GOT3 (cell line): ENCODE data around the gene RNF114.

ENCODE experiments used
- DNase-seq: peaks from one replicate; lab custom pipeline; 2025; ENCODE audit warnings: mixed read lengths; lab: John Stamatoyannopoulos, UW

The RNF114 gene

GRCh38 chr20:49904440-49905214 is 31.6 kb upstream of the RNF114 start:
- no peak for DNase-seq

GRCh38 chr20:49905415-49906091 is 30.6 kb upstream of the RNF114 start:
- no peak for DNase-seq

GRCh38 chr20:49906101-49906604 is 30.0 kb upstream of the RNF114 start:
- no peak for DNase-seq

- no peak for DNase-seq
These were observed 29.5 kb upstream of the RNF114 start for GRCh38 chr20:49906615-49907154.

- no peak for DNase-seq
These were observed 28.6 kb upstream of the RNF114 start for GRCh38 chr20:49907405-49908257.

- no peak for DNase-seq
These were observed 28.0 kb upstream of the RNF114 start for GRCh38 chr20:49908258-49908565.

GRCh38 chr20:49909499-49910339 is 26.5 kb upstream of the RNF114 start:
- no peak for DNase-seq

GRCh38 chr20:49910340-49910706 is 25.9 kb upstream of the RNF114 start:
- no peak for DNase-seq

- no peak for DNase-seq
These were observed 22.7 kb upstream of the RNF114 start for GRCh38 chr20:49913399-49914047.

- DNase-seq, result no peak
These were observed 21.7 kb upstream of the RNF114 start for GRCh38 chr20:49914310-49915117.

GRCh38 chr20:49915118-49915379 is 21.1 kb upstream of the RNF114 start:
- DNase-seq, result no peak

- DNase-seq, result peak; percentile 96
These were observed 20.6 kb upstream of the RNF114 start, which contains the start of gene SPATA2 for GRCh38 chr20:49915380-49916145. TSS of gene SPATA2 (minus strand) at chr20:49915529. CDS start at chr20:49908490, 7,039 bp downstream.

GRCh38 chr20:49916146-49917002 is 19.8 kb upstream of the RNF114 start:
- DNase-seq, result no peak

- no peak for DNase-seq
These were observed 17.8 kb upstream of the RNF114 start for GRCh38 chr20:49918446-49918845.

- no peak for DNase-seq
These were observed 17.2 kb upstream of the RNF114 start for GRCh38 chr20:49919009-49919408.

- DNase-seq, result no peak
These were observed 16.7 kb upstream of the RNF114 start for GRCh38 chr20:49919461-49919860.

GRCh38 chr20:49924247-49924646 is 11.9 kb upstream of the RNF114 start:
- DNase-seq, result no peak

- no peak for DNase-seq
These were observed 10.2 kb upstream of the RNF114 start for GRCh38 chr20:49925901-49926454.
